Measurements from ENCODE around the gene DCXR.

GRCh38 chr17:82047379-82047778 lies 9.9 kb upstream of the DCXR start:
- TF ChIP-seq POLR2AphosphoS5 (IDR thresholded peaks at IDR 0.05), result no peak
- TF ChIP-seq, protein P1, sequence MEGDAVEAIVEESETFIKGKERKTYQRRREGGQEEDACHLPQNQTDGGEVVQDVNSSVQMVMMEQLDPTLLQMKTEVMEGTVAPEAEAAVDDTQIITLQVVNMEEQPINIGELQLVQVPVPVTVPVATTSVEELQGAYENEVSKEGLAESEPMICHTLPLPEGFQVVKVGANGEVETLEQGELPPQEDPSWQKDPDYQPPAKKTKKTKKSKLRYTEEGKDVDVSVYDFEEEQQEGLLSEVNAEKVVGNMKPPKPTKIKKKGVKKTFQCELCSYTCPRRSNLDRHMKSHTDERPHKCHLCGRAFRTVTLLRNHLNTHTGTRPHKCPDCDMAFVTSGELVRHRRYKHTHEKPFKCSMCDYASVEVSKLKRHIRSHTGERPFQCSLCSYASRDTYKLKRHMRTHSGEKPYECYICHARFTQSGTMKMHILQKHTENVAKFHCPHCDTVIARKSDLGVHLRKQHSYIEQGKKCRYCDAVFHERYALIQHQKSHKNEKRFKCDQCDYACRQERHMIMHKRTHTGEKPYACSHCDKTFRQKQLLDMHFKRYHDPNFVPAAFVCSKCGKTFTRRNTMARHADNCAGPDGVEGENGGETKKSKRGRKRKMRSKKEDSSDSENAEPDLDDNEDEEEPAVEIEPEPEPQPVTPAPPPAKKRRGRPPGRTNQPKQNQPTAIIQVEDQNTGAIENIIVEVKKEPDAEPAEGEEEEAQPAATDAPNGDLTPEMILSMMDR (IDR thresholded peaks at IDR 0.05), result no peak

Data from sigmoid colon (tissue), 4 donors.